Stimulated activated CD8-positive, alpha-beta memory T cell treated with anti-CD3 and anti-CD28 coated beads, Interleukin-12 subunit alpha, Interleukin-12 subunit beta, amount 100 ng/mL, for 24 hours (primary cell): ENCODE measurements around the gene FTO.
"Not testable (repeated sequence)": the region's sequence is repeated elsewhere in the genome, so short reads cannot be mapped to it uniquely, and the experiment has no call there.

ENCODE experiments used
- DNase-seq: peaks from one replicate; pipeline ENCODE4 v3.0.0-alpha.2; 2020; ENCODE audit errors: extremely low read depth

FTO gene

DNA sequence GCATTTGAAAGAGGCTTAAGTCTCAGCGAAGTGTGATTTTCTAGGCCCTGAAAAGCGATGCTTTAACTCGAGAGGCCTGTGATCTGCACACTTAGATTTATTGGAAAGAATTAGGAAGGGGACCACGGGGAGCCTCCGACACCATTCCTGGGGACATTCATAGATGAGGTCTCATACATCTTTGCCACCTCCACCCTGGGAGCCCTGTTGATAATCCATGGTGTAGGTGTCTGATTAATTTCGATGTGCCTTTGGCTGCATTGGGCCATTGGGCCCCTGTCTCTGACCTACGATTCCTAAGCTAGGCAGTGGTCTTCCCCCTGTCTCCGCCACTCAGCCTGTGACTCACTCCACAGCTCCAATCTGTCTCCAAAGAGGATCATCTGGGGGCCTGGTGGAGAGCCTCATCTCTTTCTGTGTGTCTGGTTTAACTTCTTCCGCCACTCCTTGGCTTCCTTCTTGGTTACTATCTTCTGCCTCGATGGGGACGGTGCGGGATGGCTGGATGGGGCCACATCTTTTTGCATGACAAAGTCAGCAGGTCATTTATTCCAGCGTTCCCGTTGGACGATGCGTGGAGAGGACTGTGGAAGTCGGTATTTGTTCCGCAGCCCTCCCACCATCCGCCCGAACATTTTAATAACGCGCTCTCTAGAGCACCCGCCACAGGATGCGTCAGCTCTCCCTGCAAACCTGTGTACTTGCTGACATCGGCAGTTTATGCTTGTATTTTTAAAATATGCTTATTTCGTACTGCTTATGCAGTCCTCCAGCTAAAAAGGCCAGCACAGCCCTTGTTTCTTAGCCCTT, 473.3 kb downstream of the FTO start:
- no peak for DNase-seq

DNA sequence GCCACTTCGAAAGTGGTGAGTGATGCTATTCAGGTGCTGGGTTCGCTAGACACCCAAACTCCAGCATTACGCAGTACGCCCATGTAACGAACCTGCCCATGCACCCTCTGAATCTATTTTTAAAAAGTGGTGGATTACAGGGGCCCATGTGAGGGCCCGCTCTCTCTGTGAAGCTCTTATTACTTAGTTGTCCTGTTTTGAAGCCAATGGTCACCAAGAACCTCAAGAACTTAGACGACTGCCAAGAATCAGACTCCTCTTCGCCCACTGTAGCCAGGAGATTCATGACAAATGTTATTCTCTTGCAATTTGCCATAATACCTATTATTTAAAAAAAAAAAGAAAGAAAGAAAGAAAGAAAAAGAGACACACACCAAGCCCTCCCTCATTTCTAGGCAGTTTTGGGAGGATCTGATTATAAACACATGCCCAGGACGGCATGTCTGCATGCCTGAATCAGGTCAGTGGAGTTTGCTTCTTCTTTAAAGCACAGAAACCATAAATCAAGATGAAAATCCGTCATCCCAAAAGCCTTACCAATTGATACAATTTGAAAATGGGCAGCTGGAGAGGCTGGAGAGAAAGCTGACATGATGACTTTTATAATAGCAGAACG, 474.0 kb downstream of the FTO start:
- no peak for DNase-seq

DNA sequence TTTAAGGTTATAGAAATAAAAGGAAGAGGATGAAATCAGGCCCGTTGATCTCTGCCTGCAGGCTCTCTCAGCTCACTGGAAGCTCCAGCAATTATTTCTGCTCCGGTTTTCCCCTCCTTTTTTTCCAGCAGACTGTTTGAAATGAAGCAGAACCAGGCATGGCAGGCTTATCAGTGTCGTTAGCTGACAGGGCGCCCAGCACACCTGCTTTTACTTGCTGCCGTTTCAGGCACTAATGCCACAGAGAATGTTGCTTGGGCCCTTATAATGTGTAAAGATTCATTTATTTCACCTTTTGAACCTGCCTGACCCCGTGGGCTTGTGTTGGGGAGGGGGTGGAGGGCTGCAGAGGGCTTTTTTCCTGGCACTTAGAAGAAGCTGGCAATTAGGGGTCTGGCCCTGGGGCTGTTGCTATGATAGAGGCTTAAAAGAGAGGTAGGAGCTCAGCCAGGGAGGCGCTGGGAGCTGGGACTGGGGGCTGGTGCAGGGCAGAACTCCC, 474.6 kb downstream of the FTO start:
- DNase-seq = no peak

DNA sequence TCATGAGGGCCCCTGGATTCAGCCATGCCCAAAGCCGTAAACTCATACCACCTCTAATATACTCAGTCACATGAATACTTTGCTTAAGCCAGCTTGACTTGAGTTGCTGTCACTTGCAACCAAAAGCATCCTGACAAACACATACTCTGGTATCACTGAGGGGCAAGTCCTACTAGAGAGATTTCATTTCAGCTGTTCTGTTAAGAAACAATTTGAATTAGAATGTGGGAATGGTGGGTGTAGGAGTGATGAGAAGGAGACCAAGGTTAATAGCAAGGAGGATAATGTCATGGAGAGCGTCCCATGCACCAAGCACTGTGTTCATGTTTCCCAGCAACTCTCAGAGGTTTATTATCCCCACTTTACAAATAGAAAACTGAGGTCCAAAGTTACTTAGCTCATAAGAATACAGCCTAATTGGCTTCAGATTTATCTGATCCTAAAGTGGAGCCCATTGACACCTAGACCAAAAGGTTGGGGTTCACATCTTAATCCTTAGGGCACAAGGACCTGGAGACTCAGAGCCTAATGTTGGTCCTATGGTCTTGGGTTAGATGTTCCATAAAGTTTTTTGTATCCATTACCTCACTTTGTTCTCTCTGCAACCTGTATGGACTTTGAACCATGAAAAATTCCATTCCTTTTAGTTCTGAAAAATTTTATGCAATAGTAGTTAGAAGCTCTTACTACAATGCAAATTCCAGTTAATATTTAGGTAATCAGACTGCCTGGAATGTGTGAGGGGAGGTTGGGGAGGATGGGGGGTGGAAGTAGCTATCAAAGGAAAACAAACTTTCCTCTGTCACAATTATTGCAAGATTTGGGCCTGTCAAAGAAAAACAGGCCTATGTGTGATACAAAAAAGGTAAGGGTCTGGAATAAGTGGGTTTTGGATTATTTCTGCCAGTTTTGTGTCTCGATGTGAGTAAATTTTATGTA, 476.7 kb downstream of the FTO start:
- DNase-seq = no peak

DNA sequence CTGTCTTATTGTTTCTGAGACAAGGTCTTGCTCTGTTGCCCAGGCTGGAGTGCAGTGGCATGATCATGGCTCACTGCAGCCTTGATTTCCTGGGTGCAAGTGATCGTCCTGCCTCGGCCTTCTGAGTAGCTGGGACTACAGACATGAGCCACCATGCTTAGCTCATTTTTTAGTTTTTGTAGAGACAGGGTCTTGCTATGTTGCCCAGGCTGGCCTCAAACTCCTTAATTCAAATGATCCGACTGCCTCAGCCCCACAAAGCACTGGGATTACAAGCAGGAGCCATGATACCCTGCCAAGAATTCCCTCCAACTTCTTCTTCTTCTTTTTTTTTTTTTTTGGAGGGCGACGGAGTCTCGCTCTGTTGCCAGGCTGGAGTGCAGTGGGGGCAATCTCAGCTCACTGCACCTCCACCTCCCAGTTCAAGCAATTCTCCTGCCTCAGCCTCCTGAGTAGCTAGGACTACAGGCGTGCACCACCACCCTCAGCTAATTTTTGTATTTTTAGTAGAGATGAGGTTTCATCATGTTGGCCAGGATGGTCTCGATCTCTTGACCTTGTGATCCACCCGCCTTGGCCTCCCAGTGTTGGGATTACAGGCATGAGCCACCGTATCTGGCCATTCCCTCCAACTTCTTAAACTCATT, 477.9 kb downstream of the FTO start:
- not testable (repeated sequence) for DNase-seq

DNA sequence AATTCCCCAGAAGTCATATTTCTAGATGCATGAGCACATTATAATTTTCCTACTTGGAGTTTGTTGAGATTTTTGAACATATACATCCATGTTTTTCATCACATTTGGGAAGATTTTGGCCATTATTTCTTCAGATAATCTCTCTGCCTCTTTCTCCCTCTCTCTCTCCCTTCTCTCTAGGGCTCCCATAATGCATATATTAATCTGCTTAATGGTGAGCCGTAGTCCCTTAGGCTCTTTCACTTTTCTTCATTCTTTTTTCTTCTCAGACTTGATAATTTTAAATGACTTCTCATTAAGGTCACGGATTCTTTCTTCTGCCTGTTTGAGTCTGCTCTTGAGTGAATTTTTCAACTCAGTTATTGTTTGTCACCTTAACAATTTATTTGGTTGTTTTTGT, 481.1 kb downstream of the FTO start:
- DNase-seq = no peak

DNA sequence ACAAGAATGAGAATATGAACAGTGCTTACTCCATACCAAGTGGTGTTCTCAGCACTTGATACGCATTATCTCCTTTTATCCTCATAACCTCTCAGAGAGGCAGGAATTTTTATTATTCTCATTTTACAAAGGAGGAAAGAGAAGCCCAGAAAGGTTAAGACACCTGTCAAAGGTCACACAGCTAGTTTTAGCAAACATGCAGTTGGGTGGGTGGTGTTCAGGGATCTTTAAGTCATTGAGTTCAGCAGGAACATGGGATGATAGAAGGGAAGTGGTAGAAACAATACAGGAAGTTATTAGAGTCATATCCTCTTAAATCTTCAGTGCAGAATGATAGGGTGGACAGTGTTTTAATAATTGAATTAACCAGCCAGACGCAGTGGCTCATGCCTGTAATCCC, 487.2 kb downstream of the FTO start:
- no peak for DNase-seq

DNA sequence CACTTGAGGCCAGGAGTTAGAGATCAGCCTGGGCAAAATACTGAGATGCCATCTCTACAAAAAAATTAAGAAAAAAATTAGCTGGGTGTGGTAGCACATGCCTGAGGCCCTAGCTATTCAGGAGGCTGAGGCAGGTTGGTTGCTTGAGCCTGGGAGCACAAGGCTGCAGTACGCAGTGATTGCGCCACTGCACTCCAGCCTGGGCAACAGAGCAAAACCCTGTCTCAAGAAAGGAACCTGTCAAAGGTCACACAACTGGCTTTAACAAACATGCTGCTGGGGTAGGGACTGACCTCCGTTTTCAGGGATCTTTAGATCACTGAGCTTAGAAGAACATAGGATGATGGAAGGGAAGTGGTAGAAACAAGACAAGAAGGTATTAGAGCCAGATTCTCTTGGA, 487.6 kb downstream of the FTO start:
- no peak for DNase-seq

DNA sequence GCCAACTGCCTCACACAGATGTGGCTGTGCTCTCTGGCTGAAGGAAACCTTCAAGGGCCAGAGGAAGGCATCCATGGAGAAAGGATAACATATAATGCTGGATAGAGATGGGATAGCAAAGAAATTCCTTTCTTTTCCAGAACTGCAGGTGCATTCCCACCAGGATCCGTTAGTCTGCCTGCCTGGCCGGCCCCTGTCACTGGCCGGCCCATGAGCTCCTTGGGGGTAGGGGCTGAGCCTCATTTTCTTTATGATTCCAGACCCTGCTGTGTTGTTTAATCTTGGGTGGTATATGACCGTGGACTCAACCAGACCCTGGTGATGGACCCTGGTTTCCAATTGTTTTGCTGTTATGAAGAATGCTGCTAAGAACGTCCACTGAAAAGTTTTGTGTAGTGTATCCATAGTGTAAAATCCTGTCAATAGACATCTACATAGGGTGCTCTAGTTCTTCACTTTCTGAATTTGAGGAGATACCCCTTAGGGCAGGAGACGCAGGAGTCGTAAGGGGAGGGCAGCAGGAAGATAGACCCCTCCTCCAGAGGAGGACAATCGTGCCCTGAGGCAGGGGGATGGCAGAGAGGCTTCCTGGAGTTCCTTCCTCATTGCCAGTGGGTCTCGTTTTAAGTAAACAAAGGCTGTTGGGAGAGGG, 489.2 kb downstream of the FTO start:
- DNase-seq = no peak

DNA sequence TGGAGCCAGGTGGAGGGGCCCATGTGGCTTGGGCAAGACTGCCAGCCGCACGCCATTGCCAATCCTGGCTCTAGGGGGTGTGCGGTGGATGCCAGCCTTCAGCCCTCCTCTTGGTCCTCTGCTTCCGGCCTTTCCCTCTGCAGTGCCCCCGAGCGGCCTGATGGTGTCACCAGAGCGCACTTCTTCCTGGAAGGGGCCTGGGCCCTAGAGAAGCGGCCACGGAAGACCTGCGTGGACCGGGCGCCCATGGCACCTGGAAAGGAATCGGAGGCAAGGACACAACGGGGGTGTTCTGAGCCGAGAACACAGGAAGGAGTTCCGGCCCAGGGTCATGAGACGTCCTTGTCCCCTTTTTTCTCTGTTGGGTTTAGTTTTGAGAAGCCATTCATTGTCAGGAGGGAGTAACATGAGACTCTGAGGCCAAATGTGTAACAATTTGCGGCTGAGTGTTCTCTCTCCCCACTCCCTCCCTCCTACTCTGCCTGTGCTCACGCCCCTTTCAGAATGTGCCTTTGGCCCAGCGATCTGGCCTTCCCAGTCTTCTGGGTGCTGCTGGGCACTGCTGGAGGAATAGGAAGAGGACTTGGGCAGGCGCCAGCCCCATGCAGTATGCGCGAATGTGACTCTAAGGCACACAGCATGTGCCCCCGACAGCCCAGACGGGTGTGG, 489.8 kb downstream of the FTO start:
- DNase-seq = no peak

DNA sequence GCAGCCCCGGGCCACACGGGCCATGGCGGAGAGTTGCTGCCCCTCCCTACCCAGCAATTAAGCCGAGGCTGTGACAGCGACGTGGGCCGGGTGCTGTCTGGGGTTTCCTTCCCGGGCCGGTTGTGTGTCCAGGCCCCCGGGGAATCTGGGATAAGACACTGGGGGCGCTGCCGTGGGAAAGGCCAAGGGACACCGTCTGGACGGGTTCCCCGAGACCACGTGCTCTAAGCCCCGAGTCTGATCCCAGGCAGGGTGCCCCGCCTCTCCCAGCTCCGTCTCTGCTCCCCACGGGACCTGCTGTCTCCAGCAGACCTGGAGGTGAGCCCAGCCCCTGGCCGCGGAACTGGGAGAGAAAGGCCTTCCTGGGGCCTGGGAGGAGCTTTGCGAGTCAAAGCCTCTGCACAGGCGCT, 490.4 kb downstream of the FTO start:
- no peak for DNase-seq

DNA sequence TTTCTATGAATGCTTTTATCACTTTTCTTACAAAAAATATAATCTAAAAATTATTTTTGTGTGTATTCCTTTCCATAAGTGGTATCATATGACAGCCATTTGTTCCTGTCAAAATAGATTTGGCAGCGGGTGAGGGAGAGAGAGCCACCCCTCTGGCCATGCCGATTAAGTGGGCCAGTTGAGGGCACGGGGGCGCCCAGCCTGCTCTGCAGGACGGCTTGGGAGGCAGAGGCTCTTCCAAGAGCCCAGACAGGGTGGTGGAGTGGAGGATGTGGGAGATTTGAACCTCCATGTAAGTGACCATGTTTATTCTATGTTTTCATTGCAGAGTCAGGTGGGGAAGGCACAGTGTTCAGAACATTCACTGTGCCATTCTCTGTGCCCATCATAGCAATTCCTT, 493.8 kb downstream of the FTO start:
- no peak for DNase-seq

DNA sequence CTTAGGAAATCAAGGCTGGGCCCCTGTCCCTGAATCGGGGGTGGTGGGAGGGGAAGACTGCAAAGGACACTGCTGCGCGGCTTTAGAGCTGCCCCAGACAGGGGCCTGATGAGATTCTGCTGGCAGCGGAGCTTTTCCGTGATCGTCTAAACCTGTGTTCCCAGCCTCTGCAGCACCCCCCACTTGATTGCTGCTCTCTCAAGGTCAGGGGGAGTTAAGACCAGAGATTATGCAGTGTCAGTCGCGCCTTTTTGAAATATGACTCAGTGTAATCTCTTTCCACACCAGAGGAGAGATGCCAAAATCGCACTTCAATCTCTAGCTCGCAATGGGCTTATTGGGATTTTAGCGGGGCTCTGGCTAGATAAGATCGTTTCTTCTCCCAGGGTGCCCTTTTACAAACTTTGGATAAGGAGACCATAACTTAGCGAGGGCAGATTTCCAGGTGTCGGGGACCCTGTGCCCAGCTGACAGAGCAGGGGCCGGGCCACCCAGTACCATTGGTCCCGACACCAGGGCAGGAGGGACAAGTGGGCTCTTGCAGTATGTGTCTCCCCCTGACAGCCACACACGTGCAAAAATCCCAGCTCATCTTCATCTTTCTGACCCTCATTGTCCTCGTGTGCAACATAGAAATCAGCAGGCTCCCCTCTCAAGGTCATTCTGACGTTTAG, 495.7 kb downstream of the FTO start:
- DNase-seq = no peak

DNA sequence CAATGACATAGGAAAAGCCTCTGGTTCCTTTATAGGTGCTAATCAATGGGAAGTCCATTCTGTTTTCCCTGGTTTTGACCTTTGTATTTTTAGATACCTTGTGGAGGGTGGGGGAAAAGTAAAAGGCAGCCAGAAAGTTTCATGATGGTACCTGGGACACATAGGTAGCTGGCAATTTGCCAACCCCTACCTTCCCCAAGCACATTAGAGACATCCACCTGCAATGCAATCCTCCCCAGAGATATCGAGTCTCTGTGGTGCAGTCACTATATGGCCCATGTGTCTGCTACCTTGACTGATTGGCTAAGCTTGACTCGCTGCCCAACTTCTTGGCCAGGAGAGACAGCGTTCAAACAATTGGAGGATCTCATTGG, 496.2 kb downstream of the FTO start:
- DNase-seq = no peak

DNA sequence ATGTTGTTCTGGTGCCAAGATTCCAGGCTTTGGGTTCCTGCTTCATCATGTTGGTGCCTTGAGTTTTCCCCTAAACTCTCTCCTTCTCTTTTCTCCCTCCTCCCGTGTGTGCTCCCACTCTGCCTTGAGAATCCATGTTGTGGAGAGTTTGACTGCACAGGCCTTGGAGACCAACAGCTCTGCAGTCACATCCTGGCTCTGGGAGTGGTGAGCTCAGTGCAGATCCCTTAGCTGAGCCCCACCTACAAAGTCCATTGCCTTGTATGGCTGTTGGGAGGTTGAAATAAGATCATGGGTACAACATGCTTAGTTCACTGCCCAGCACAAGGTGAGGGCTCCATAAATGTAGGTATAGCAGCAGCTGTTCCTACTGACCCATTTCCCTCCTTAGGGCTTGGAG, 496.8 kb downstream of the FTO start:
- no peak for DNase-seq

DNA sequence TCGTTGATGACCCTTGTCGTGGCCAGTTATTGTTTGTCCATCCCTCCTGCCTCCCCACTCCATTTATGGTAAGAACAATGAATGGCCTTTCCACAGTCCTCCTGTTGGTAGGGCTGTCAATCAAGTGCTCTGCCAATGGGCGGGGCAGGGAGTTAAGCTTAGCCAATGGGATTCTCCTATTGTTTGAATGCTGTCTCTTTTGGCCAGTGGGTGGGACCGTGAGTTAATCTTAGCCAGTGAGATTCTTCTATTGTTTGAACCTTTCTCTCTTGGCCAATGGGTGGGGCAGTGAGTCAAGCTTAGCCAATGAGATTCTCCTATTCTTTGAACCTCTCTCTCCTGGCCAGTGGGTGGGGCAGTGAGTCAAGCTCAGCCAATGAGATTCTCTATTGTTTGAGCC, 497.2 kb downstream of the FTO start:
- no peak for DNase-seq
